GM15510 (cell line): ENCODE results near the gene ASTN1.

Experiments used
- POLR2A ChIP-seq: IDR thresholded peaks from 3 replicates; pipeline ENCODE4 v1.6.1; 2011; ENCODE audit warnings: borderline replicate concordance; ENCODE audit not compliant: insufficient read length; ENCODE audit errors: extremely low read depth

The ASTN1 gene

GRCh38 chr1:176863613-176864012 is 300.9 kb downstream of the ASTN1 start:
- TF ChIP-seq POLR2A = no peak

- TF ChIP-seq POLR2A = no peak
These were observed 306.0 kb downstream of the ASTN1 start for GRCh38 chr1:176858433-176858916.

GRCh38 chr1:176857632-176858031 is 306.9 kb downstream of the ASTN1 start:
- TF ChIP-seq POLR2A = no peak

- no peak for TF ChIP-seq POLR2A
These were observed 309.5 kb downstream of the ASTN1 start for GRCh38 chr1:176854758-176855745.

GRCh38 chr1:176854121-176854520 is 310.4 kb downstream of the ASTN1 start:
- TF ChIP-seq POLR2A = no peak

GRCh38 chr1:176853503-176853902 is 311.0 kb downstream of the ASTN1 start:
- no peak for TF ChIP-seq POLR2A

- TF ChIP-seq POLR2A = no peak
These were observed 312.4 kb downstream of the ASTN1 start for GRCh38 chr1:176852124-176852523.

GRCh38 chr1:176850871-176851270 is 313.6 kb downstream of the ASTN1 start:
- no peak for TF ChIP-seq POLR2A

- no peak for TF ChIP-seq POLR2A
These were observed 315.2 kb downstream of the ASTN1 start for GRCh38 chr1:176849281-176849680.

- no peak for TF ChIP-seq POLR2A
These were observed 317.5 kb downstream of the ASTN1 start for GRCh38 chr1:176847052-176847451.

GRCh38 chr1:176843352-176844297 is 320.9 kb downstream of the ASTN1 start:
- no peak for TF ChIP-seq POLR2A

- TF ChIP-seq POLR2A = no peak
These were observed 323.3 kb downstream of the ASTN1 start for GRCh38 chr1:176841238-176841637.

GRCh38 chr1:176839216-176839615 is 325.3 kb downstream of the ASTN1 start:
- TF ChIP-seq POLR2A = no peak

GRCh38 chr1:176838276-176838995 is 326.1 kb downstream of the ASTN1 start:
- TF ChIP-seq POLR2A = no peak
